NAMALWA (cell line): ENCODE measurements around the gene TNK1.
A peak's percentile ranks its signal among the peaks of the same experiment; 100 is the strongest.

ENCODE experiments used
- DNase-seq: peaks from one replicate; pipeline ENCODE4 v3.0.0-alpha.2; 2015; ENCODE audit warnings: low spot score

TNK1 gene

DNA sequence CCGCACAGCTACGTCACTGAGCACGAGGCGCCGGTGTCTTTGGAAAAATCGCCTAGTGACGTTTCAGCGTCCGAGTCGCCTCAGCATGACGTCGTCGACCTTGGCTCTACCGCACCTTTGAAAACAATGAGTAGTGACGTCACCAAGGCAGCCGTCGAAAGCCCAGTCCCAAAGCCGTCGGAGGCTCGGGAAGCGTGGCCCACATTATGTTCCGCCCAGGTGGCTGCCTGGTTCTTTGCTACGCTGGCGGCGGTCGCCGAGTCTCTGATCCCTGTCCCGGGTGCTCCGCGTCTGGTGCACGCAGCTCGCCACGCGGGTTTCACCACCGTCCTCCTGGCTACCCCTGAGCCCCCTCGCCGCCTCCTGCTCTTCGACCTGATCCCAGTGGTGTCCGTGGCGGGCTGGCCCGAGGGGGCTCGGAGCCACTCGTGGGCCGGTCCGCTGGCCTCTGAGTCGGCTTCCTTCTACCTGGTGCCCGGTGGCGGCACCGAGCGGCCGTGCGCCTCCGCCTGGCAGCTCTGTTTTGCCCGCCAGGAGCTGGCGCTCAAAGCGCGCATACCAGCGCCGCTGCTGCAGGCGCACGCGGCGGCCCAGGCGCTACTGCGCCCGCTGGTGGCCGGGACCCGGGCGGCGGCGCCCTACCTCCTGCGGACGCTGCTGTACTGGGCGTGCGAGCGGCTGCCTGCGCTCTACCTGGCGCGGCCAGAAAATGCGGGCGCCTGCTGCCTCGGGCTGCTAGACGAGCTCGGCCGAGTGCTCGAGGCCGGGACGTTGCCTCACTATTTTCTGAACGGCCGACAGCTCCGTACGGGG, 55.9 kb downstream of the TNK1 start:
- peak; percentile 72 for DNase-seq

DNA sequence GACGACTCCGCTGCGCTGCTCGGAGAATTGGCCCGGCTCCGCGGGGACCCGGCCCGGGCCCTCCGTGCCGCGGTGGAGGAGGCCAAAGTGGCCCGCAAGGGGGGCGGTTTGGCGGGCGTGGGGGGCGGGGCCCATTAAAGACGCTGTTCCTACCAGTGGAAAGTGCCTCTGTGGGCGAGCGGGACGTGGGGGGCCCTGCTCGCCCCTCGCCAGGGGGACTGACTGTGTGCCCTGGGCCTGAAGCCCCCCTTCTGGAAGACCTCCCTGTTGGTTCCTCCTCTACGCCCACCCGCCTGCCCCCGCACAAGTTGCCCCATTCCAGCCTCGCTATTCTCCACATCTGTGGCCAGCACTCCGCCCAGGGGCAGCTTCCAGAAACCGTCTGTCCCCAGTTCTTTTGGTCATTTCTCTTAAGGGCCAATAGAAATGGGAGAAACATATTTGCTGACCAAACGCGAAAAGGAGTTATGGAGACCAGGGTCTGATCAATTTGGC, 56.5 kb downstream of the TNK1 start:
- no peak for DNase-seq

DNA sequence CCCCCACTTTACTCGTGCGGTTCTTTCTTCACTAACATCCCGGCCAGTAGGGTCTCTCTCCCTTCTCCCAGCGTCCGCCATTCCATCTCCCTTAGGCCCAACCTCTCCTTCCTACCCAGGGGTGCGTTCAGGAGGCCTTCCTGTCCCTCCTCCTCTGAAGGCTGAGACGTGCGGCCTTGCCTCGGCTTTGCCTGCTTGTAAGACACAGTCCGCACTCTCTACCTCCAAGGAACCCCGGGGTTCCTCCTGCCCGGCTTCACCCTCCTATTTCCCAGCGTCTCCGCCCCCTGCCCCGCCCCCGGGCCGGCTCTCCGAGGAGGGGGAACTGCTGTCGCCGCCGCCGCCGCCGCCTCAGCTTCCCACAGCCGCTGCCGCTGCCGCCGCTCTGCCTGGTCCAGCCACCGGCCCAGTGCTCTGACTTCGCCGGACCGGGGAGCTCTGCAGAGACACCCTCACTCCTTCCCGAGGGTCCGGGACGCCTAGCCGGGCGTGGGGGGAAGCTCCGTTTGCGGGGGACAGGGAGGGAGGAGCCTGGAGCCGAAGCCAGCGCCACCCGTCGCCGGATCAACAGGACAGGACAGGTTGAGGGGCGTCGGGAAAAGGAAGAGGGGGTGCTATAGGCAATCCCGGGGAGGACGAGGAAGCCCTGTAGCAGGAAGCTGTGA, 57.2 kb downstream of the TNK1 start:
- DNase-seq: no peak

DNA sequence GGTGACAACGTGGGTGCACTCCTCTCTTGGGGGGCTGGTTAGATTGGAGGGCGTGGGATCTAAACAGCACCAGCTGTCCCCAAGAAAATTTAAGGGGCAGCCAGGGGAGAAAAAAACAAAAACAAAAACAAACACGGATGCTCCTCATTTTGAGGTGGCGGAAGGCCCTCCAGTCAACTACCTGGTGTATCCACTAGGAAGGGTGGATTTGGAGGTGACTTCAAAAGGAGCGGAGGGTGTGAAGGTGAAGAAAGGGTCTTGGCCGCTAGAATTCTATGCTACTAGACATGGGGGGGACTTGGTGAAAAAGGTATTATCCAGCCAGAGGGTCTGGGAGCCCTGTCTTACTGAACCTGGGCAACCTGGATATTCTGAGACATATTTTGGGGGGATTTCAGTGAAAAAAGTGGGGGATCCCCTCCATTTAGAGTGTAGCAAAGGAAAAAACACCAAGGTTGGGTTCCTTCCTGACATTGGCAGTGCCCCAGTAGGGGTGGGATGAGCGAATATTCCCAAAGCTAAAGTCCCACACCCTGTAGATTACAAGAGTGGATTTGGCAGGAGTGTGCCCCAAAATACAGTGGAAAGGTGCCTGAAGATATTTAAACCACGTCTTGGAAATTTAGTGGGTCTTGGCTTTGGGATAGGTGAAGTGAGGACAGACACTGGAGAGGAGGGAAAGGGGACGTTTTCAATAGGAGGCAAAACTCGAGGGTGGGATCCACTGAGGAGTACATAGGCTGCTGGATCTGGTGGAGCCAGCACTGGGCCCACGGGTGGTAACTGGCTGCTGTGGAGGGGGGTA, 58.0 kb downstream of the TNK1 start:
- DNase-seq: no peak
